Measurements from ENCODE around the gene APLP1. TPM values are rescaled to one million over a fixed set of nuclear protein-coding genes. Genes with fewer than 3 reads are reported as not detected.

The APLP1 gene
- total and polyA plus RNA-seq, 2 experiments from 2014 or later = 10.6 to 16.8 TPM

- peaks cover 20% of the 10 kb centered on the region for H3K4me1 ChIP-seq (ENCODE audit: insufficient read depth)
- 38 to 41% methylated on average over 3 of the region's 3 CpGs for WGBS, 2 experiments (ENCODE audit: low coverage in 1 of 2, low lambda C conversion rate in 2 of 2, missing lambda C conversion rate in 2 of 2)
- H3K27me3 ChIP-seq (replicated peaks; ENCODE audit: insufficient read depth) = no peaks in the 10 kb centered on the region
- no peak overlapping the region for H3K4me2 ChIP-seq (ENCODE audit: unreplicated experiment)
- in situ Hi-C loops (cut with MboI) = no loop called here
- H3K9ac ChIP-seq = no peak overlapping the region
- no peak overlapping the region for H2AFZ ChIP-seq
- 0 out of 2 replicates have a peak, but pooled peaks cover 9% of the 10 kb centered on the region for H3F3A ChIP-seq (ENCODE audit: insufficient read depth)
- TF ChIP-seq EZH2phosphoT487 (IDR thresholded peaks at IDR 0.05; ENCODE audit: insufficient read depth, low read depth) = no peak
- no peak for TF ChIP-seq EZH2 (IDR thresholded peaks at IDR 0.05; ENCODE audit: insufficient read depth, poor library complexity, severe bottlenecking)
- DNase-seq = no peak
- no peaks in the 10 kb centered on the region for H4K20me1 ChIP-seq (ENCODE audit: insufficient read depth)
- no peaks in the 10 kb centered on the region for H3K79me2 ChIP-seq (ENCODE audit: insufficient read depth)
- no peaks in the 10 kb centered on the region for H3K9me3 ChIP-seq (ENCODE audit: low read depth)
- no peak overlapping the region for H3K4me3 ChIP-seq
- H3K9me2 ChIP-seq (ENCODE audit: insufficient read depth) = no peaks in the 10 kb centered on the region
- H3K36me3 ChIP-seq (ENCODE audit: low read depth) = no peaks in the 10 kb centered on the region
- H3K27ac ChIP-seq = no peak overlapping the region
Observed at GRCh38 chr19:35911173-35911572, 42.8 kb downstream of the APLP1 start.

DNA sequence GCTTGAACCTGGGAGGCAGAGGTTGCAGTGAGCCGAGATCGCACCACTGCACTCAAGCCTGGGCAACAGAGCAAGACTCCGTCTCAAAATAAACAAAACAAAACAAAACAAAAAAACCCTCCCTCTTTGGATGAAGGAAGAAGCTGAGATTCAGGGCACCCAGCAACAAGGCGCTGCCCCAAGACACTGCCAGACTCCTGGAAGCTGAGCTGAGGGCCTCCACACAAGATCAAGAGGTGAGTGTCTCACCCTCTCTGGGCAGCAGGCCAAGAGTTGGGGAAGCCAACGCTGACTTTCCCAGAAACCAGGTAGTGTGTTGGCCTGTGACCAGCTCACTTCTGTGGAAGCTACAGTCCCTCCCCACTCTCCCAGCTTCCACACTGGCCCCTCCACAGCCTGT, 43.4 kb downstream of the APLP1 start:
- peak; percentile 33 for DNase-seq
- no peak overlapping the region for H3K4me3 ChIP-seq
- H3K4me2 ChIP-seq (ENCODE audit: unreplicated experiment) = no peak overlapping the region
- no peaks in the 10 kb centered on the region for H3K9me3 ChIP-seq (ENCODE audit: low read depth)
- no peak overlapping the region for H3K27ac ChIP-seq
- H3K4me1 ChIP-seq (ENCODE audit: insufficient read depth) = peaks cover 13% of the 10 kb centered on the region
- H4K20me1 ChIP-seq (ENCODE audit: insufficient read depth) = no peaks in the 10 kb centered on the region
- H3K27me3 ChIP-seq (replicated peaks; ENCODE audit: insufficient read depth) = no peaks in the 10 kb centered on the region
- no peak overlapping the region for H3K9ac ChIP-seq
- H2AFZ ChIP-seq = no peak overlapping the region
- H3K36me3 ChIP-seq (ENCODE audit: low read depth) = no peaks in the 10 kb centered on the region
- TF ChIP-seq EZH2 (IDR thresholded peaks at IDR 0.05; ENCODE audit: insufficient read depth, poor library complexity, severe bottlenecking) (no peak), EZH2phosphoT487 (IDR thresholded peaks at IDR 0.05; ENCODE audit: insufficient read depth, low read depth) (no peak)
- H3F3A ChIP-seq (ENCODE audit: insufficient read depth) = 0 out of 2 replicates have a peak, but pooled peaks cover 9% of the 10 kb centered on the region
- H3K9me2 ChIP-seq (ENCODE audit: insufficient read depth) = no peaks in the 10 kb centered on the region
- 65 to 66% methylated on average over 5 of the region's 5 CpGs for WGBS, 2 experiments (ENCODE audit: low coverage in 1 of 2, low lambda C conversion rate in 2 of 2, missing lambda C conversion rate in 2 of 2)
- in situ Hi-C loops (cut with MboI) = no loop called here
- H3K79me2 ChIP-seq (ENCODE audit: insufficient read depth) = no peaks in the 10 kb centered on the region

GRCh38 chr19:35913589-35913988, 45.2 kb downstream of the APLP1 start:
- no peaks in the 10 kb centered on the region for H3K36me3 ChIP-seq (ENCODE audit: low read depth)
- no peaks in the 10 kb centered on the region for H4K20me1 ChIP-seq (ENCODE audit: insufficient read depth)
- 0 out of 2 replicates have a peak, but pooled peaks cover 9% of the 10 kb centered on the region for H3F3A ChIP-seq (ENCODE audit: insufficient read depth)
- H3K4me1 ChIP-seq (ENCODE audit: insufficient read depth) = peaks cover 11% of the 10 kb centered on the region
- H3K4me2 ChIP-seq (ENCODE audit: unreplicated experiment) = peak overlapping the region; percentile 50
- no peaks in the 10 kb centered on the region for H3K27me3 ChIP-seq (replicated peaks; ENCODE audit: insufficient read depth)
- DNase-seq = peak; percentile 73
- H3K9ac ChIP-seq = no peak overlapping the region
- no peaks in the 10 kb centered on the region for H3K9me2 ChIP-seq (ENCODE audit: insufficient read depth)
- 33 to 36% methylated on average over 6 to 7 of the region's 7 CpGs for WGBS, 2 experiments (ENCODE audit: low coverage in 1 of 2, low lambda C conversion rate in 2 of 2, missing lambda C conversion rate in 2 of 2)
- no peaks in the 10 kb centered on the region for H3K79me2 ChIP-seq (ENCODE audit: insufficient read depth)
- no peak overlapping the region for H3K27ac ChIP-seq
- no peak overlapping the region for H3K4me3 ChIP-seq
- in situ Hi-C loops (cut with MboI) = no loop called here
- H3K9me3 ChIP-seq (ENCODE audit: low read depth) = no peaks in the 10 kb centered on the region
- H2AFZ ChIP-seq = peak overlapping the region; percentile 49; the same call in 1 of the 2 replicates
- TF ChIP-seq EZH2phosphoT487 (IDR thresholded peaks at IDR 0.05; ENCODE audit: insufficient read depth, low read depth) = no peak
- TF ChIP-seq EZH2 (IDR thresholded peaks at IDR 0.05; ENCODE audit: insufficient read depth, poor library complexity, severe bottlenecking) = no peak

DNA sequence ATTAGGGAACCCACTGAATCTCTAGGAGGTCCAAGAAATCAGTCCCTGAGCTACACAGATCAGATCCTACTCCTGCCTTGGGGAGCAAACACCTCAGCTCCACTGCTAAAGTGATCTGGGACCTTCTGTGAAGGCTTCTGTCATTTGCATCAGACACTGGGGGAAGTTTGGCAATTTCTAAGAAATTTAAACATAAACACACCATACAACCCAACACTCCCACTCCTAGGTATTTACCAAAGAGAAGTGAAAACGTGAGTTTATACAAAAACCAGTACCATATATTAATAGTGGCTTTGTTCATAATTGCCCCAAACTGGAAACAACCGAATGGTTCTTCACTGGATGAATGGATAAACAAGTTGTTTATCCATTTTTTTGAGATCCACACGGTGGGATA, 47.1 kb downstream of the APLP1 start:
- H3K9me2 ChIP-seq (ENCODE audit: insufficient read depth) = no peaks in the 10 kb centered on the region
- H3K4me1 ChIP-seq (ENCODE audit: insufficient read depth) = peaks cover 11% of the 10 kb centered on the region
- no peaks in the 10 kb centered on the region for H3K36me3 ChIP-seq (ENCODE audit: low read depth)
- H3K79me2 ChIP-seq (ENCODE audit: insufficient read depth) = no peaks in the 10 kb centered on the region
- H3K27me3 ChIP-seq (replicated peaks; ENCODE audit: insufficient read depth) = no peaks in the 10 kb centered on the region
- H3F3A ChIP-seq (ENCODE audit: insufficient read depth) = 0 out of 2 replicates have a peak, but pooled peaks cover 9% of the 10 kb centered on the region
- H3K4me2 ChIP-seq (ENCODE audit: unreplicated experiment) = no peak overlapping the region
- in situ Hi-C loops (cut with MboI) = no loop called here
- H3K9me3 ChIP-seq (ENCODE audit: low read depth) = no peaks in the 10 kb centered on the region
- H3K27ac ChIP-seq = no peak overlapping the region
- no peaks in the 10 kb centered on the region for H4K20me1 ChIP-seq (ENCODE audit: insufficient read depth)
- 52 to 59% methylated on average over 3 of the region's 3 CpGs for WGBS, 2 experiments (ENCODE audit: low coverage in 1 of 2, low lambda C conversion rate in 2 of 2, missing lambda C conversion rate in 2 of 2)
- no peak for DNase-seq
- no peak overlapping the region for H3K9ac ChIP-seq
- H2AFZ ChIP-seq = no peak overlapping the region
- TF ChIP-seq EZH2 (IDR thresholded peaks at IDR 0.05; ENCODE audit: insufficient read depth, poor library complexity, severe bottlenecking) (no peak), EZH2phosphoT487 (IDR thresholded peaks at IDR 0.05; ENCODE audit: insufficient read depth, low read depth) (no peak)
- no peak overlapping the region for H3K4me3 ChIP-seq

GRCh38 chr19:35919306-35919705, 50.9 kb downstream of the APLP1 start:
- no peak overlapping the region for H3K4me2 ChIP-seq (ENCODE audit: unreplicated experiment)
- no peak overlapping the region for H3K9ac ChIP-seq
- no peaks in the 10 kb centered on the region for H3K36me3 ChIP-seq (ENCODE audit: low read depth)
- no peaks in the 10 kb centered on the region for H3F3A ChIP-seq (ENCODE audit: insufficient read depth)
- H3K27ac ChIP-seq = no peak overlapping the region
- H4K20me1 ChIP-seq (ENCODE audit: insufficient read depth) = no peaks in the 10 kb centered on the region
- H3K79me2 ChIP-seq (ENCODE audit: insufficient read depth) = no peaks in the 10 kb centered on the region
- no peak for DNase-seq
- TF ChIP-seq EZH2phosphoT487 (IDR thresholded peaks at IDR 0.05; ENCODE audit: insufficient read depth, low read depth) (no peak), EZH2 (IDR thresholded peaks at IDR 0.05; ENCODE audit: insufficient read depth, poor library complexity, severe bottlenecking) (no peak)
- in situ Hi-C loops (cut with MboI) = no loop called here
- no peaks in the 10 kb centered on the region for H3K4me1 ChIP-seq (ENCODE audit: insufficient read depth)
- no peaks in the 10 kb centered on the region for H3K27me3 ChIP-seq (replicated peaks; ENCODE audit: insufficient read depth)
- H3K9me2 ChIP-seq (ENCODE audit: insufficient read depth) = no peaks in the 10 kb centered on the region
- H3K9me3 ChIP-seq (ENCODE audit: low read depth) = no peaks in the 10 kb centered on the region
- WGBS, 2 experiments (ENCODE audit: low coverage in 1 of 2, low lambda C conversion rate in 2 of 2, missing lambda C conversion rate in 2 of 2) = 77 to 82% methylated on average over 11 of the region's 11 CpGs
- no peak overlapping the region for H3K4me3 ChIP-seq
- H2AFZ ChIP-seq = no peak overlapping the region

All from GM23248 (cell line).